Astrocyte (in vitro differentiated cells and primary cell): Measurements from ENCODE around the gene GATA6. TPM values are rescaled to one million over a fixed set of nuclear protein-coding genes. Genes with fewer than 3 reads are reported as not detected.

Source experiments
- DNase-seq: peaks from one replicate; pipeline ENCODE4 v3.0.0-alpha.2; 2010; ENCODE audit warnings: low read depth
- FAIRE-seq: peaks from 2 replicates; lab custom pipeline; 2011; peaks lifted over from hg19 to GRCh38; lab: Jason Lieb, UNC
- H2AFZ ChIP-seq: 2 replicates; pipeline ENCODE4 v1.6.0; 2012; ENCODE audit warnings: low read depth, low read length, inconsistent platforms
- H3K27ac ChIP-seq: 2 replicates; pipeline ENCODE4 v1.5.1; 2011; ENCODE audit warnings: low read depth, low read length, inconsistent platforms
- H3K27me3 ChIP-seq: 2 replicates; pipeline ENCODE4 v1.6.0; 2011; ENCODE audit warnings: low read length, inconsistent platforms; ENCODE audit not compliant: insufficient read depth
- H3K36me3 ChIP-seq: 2 replicates; pipeline ENCODE4 v1.5.1; 2011; ENCODE audit warnings: low read length, inconsistent platforms; ENCODE audit not compliant: insufficient read depth
- H3K4me1 ChIP-seq: 2 replicates; pipeline ENCODE4 v1.5.1; 2011; ENCODE audit warnings: low read length, inconsistent platforms; ENCODE audit not compliant: insufficient read depth
- H3K4me2 ChIP-seq: 2 replicates; pipeline ENCODE4 v1.6.0; 2012; ENCODE audit warnings: low read length, inconsistent platforms
- H3K4me3 ChIP-seq: 2 replicates; pipeline ENCODE4 v1.5.1; 2011; ENCODE audit warnings: low read depth, mild to moderate bottlenecking, low read length, inconsistent platforms; ENCODE audit not compliant: insufficient read depth
- H3K79me2 ChIP-seq: 2 replicates; pipeline ENCODE4 v1.6.0; 2012; ENCODE audit warnings: mild to moderate bottlenecking, low read length, inconsistent platforms; ENCODE audit not compliant: insufficient read depth
- H3K9ac ChIP-seq: 2 replicates; pipeline ENCODE4 v1.6.0; 2012; ENCODE audit warnings: mild to moderate bottlenecking, low read length, inconsistent platforms
- H3K9me3 ChIP-seq: 2 replicates; pipeline ENCODE4 v1.5.1; 2012; ENCODE audit warnings: low read depth, mild to moderate bottlenecking, low read length, inconsistent platforms; ENCODE audit not compliant: insufficient read depth
- H4K20me1 ChIP-seq: 2 replicates; pipeline ENCODE4 v1.6.0; 2012; ENCODE audit warnings: low read length, inconsistent platforms; ENCODE audit not compliant: insufficient read depth
- H3K27ac Mint-ChIP-seq: one replicate; pipeline ENCODE4 v1.8.0; 2021; ENCODE audit warnings: mild to moderate bottlenecking, mixed read lengths; ENCODE audit not compliant: unreplicated experiment
- H3K27me3 Mint-ChIP-seq: one replicate; pipeline ENCODE4 v1.8.0; 2021; ENCODE audit warnings: low read depth, mixed read lengths; ENCODE audit not compliant: unreplicated experiment
- H3K36me3 Mint-ChIP-seq: one replicate; pipeline ENCODE4 v1.8.0; 2021; ENCODE audit warnings: low read depth, mixed read lengths; ENCODE audit not compliant: unreplicated experiment
- H3K4me1 Mint-ChIP-seq: one replicate; pipeline ENCODE4 v1.8.0; 2021; ENCODE audit warnings: low read depth, mixed read lengths; ENCODE audit not compliant: unreplicated experiment
- H3K4me3 Mint-ChIP-seq: one replicate; pipeline ENCODE4 v1.8.0; 2021; ENCODE audit warnings: mild to moderate bottlenecking, moderate library complexity, mixed read lengths; ENCODE audit not compliant: unreplicated experiment
- H3K9me3 Mint-ChIP-seq: one replicate; pipeline ENCODE4 v1.8.0; 2021; ENCODE audit warnings: mild to moderate bottlenecking, mixed read lengths; ENCODE audit not compliant: unreplicated experiment
- CTCF ChIP-seq: IDR thresholded peaks from 2 replicates; pipeline ENCODE4 v1.5.1; 2011; ENCODE audit warnings: low read depth, mild to moderate bottlenecking, inconsistent platforms, low read length, moderate library complexity; ENCODE audit not compliant: insufficient read depth
- EZH2 ChIP-seq: IDR thresholded peaks from 2 replicates; pipeline ENCODE4 v1.6.1; 2012; ENCODE audit warnings: mild to moderate bottlenecking, low read length, inconsistent platforms; ENCODE audit not compliant: insufficient read depth
- total RNA-seq: library from RNA; stranded (reverse); gene quantifications from 2 replicates; pipeline ENCODE4 v1.2.1, GENCODE V29; 2021

Gene GATA6
- total RNA-seq, 1 donor from 2014 or later = 9.4 TPM

GRCh38 chr18:22161090-22161489 lies 8.3 kb upstream of the GATA6 start:
- peaks cover 3% of the 10 kb centered on the region for H3K9me3 Mint-ChIP-seq
- Histone ChIP-seq H3K9me3 (no peaks in the 10 kb centered on the region), H3K27me3 (peaks cover 63% of the 10 kb centered on the region), H3K4me2 (no peak overlapping the region), H3K9ac (no peak overlapping the region), H4K20me1 (no peaks in the 10 kb centered on the region), H2AFZ (no peak overlapping the region), H3K4me3 (no peak overlapping the region), H3K79me2 (no peaks in the 10 kb centered on the region), H3K4me1 (no peaks in the 10 kb centered on the region), H3K27ac (no peak overlapping the region), H3K36me3 (no peaks in the 10 kb centered on the region)
- peaks cover 62% of the 10 kb centered on the region for H3K27me3 Mint-ChIP-seq
- H3K27ac Mint-ChIP-seq = no peak overlapping the region
- no peaks in the 10 kb centered on the region for H3K36me3 Mint-ChIP-seq
- H3K4me1 Mint-ChIP-seq = peaks cover 2% of the 10 kb centered on the region
- DNase-seq (no peak), FAIRE-seq (no peak)
- TF ChIP-seq CTCF = no peak
- H3K4me3 Mint-ChIP-seq = no peak overlapping the region

GRCh38 chr18:22163416-22164161 lies 5.8 kb upstream of the GATA6 start:
- Histone ChIP-seq H3K79me2 (no peaks in the 10 kb centered on the region), H3K9me3 (no peaks in the 10 kb centered on the region), H3K4me1 (peaks cover 11% of the 10 kb centered on the region), H3K27ac (no peak overlapping the region), H4K20me1 (peaks cover 18% of the 10 kb centered on the region), H3K36me3 (no peaks in the 10 kb centered on the region), H3K4me2 (no peak overlapping the region), H3K27me3 (peaks cover 87% of the 10 kb centered on the region), H3K9ac (no peak overlapping the region), H3K4me3 (no peak overlapping the region), H2AFZ (no peak overlapping the region)
- no peak for FAIRE-seq
- no peak overlapping the region for H3K27ac Mint-ChIP-seq
- peaks cover 3% of the 10 kb centered on the region for H3K9me3 Mint-ChIP-seq
- TF ChIP-seq EZH2 (no peak), CTCF (no peak)
- no peak overlapping the region for H3K4me3 Mint-ChIP-seq
- peaks cover 6% of the 10 kb centered on the region for H3K4me1 Mint-ChIP-seq
- peaks cover 78% of the 10 kb centered on the region for H3K27me3 Mint-ChIP-seq
- H3K36me3 Mint-ChIP-seq = no peaks in the 10 kb centered on the region
- DNase-seq = no peak
